Fibroblast of skin of right biceps (primary cell): ENCODE data around the gene RGPD3.
A peak's percentile ranks its signal among the peaks of the same experiment; 100 is the strongest.
"Not testable (repeated sequence)": the region's sequence is repeated elsewhere in the genome, so short reads cannot be mapped to it uniquely, and the experiment has no call there.

Experiments used
- DNase-seq: peaks from one replicate; pipeline ENCODE4 v3.0.0-alpha.2; 2013

Gene RGPD3

GRCh38 chr2:106479563-106479962 is 11.3 kb upstream of the RGPD3 start:
- not testable (repeated sequence) for DNase-seq

- not testable (repeated sequence) for DNase-seq
Observed at GRCh38 chr2:106477647-106478046, 9.4 kb upstream of the RGPD3 start.

GRCh38 chr2:106470658-106471057 is 2.4 kb upstream of the RGPD3 start:
- not testable (repeated sequence) for DNase-seq

- not testable (repeated sequence) for DNase-seq
Observed at GRCh38 chr2:106467516-106467915, 697 bp downstream of the RGPD3 start.

GRCh38 chr2:106461882-106462281 is 6.3 kb downstream of the RGPD3 start:
- DNase-seq: peak; percentile 0

GRCh38 chr2:106390680-106391079 is 77.5 kb downstream of the RGPD3 start:
- DNase-seq: not testable (repeated sequence)

GRCh38 chr2:106388814-106389410 is 79.3 kb downstream of the RGPD3 start:
- not testable (repeated sequence) for DNase-seq

DNA sequence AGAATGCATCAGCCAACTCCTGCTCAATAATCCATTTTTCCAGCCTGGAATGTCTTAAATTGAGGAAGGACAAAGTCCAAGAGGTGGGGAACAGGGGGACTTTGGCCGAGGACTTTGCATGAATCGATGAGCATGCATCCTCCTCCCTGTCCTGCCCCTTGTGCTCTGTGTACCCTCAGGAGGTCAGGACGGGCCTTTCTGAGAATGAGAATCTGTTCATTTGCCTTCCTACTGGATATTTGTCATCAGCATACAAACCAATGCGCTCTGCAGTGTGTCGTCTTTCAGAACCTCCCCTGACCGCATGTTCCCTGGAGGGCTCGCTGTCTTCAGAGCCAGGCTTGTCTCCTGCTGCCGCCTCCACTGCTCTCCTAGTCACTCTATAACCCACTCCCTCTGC is 83.7 kb downstream of the RGPD3 start:
- DNase-seq: not testable (repeated sequence)

- not testable (repeated sequence) for DNase-seq
Observed at GRCh38 chr2:106381867-106382266, 86.3 kb downstream of the RGPD3 start.

DNA sequence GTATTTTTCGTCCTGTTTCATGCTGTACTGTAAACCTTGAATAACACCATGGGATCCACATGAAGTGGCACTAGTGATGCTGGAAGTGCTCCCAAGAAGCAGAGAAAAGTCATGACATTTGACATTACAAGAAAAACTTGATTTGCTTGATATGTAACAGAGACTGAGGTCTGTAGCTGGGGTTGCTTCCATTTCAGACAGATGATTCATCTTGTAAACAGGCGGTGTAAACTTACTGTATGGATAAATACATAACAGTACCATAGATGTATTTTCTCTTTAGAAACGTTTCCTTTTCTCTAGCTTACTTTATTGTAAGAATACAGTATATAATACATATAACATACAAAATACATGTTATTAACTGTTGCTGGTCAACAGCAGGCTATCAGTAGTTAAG is 88.6 kb downstream of the RGPD3 start:
- DNase-seq: not testable (repeated sequence)

GRCh38 chr2:106369182-106369581 is 99.0 kb downstream of the RGPD3 start:
- not testable (repeated sequence) for DNase-seq

GRCh38 chr2:106366204-106366885 is 101.9 kb downstream of the RGPD3 start:
- no peak for DNase-seq

GRCh38 chr2:106363791-106364190 is 104.4 kb downstream of the RGPD3 start:
- DNase-seq: peak; percentile 33

DNA sequence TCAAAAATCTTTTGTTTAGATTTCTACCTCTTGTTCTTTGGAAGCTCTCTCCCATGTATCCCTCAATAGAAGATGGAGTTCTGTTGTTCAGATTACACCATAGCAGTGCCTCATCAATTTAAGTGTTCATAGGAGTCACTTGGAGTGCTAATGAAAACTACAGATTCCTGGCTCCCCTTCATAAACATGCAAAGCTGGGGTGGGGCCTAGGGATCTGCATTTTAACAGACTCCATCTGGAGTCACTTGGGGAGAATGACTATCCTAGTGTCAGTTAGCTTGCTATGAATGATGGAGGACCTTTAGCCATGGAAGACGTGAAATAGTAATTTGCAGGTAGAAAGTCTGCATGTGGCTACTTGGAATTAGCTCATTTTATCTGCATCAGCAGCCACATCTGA is 105.4 kb downstream of the RGPD3 start:
- DNase-seq: no peak

DNA sequence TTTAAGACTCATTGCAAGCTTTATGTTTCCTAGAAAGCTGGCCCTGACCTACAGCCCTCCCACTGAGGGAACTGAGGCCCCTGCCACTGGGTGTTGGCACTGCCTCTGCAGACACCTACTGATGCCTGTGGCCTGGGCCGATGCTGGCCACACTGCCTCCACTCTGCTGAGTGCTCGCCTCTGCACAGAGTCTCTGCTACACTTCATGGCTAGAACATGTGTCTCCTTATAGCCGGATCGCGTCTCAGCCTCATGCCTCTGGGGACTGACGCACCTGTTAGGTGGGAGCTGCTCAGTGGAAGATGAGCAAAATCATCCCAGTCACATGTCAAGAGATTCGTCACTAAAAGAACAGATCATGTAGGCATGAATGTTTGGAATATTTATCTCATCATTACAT is 108.7 kb downstream of the RGPD3 start:
- no peak for DNase-seq

- peak; percentile 66 for DNase-seq
Observed at GRCh38 chr2:106358521-106358920, 109.7 kb downstream of the RGPD3 start.

DNA sequence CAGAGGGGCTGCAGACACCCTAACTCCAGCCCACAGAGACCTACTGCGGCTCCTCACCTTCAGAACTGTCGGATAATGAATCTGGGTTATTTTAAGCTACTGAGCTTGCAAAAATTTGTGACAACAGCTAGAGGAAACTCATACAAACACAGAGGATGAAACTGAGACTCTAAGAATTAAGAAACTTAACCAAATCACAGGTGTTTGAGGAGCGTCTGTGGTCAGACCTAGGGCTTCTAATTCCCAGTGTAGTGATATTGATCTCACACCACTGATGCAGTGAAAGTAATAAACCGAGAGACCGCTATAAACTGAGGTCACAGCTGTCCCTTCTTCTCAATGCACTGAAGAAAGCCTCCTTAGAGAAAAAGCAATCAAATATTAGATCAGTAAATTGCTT is 110.1 kb downstream of the RGPD3 start:
- no peak for DNase-seq

- DNase-seq: no peak
Observed at GRCh38 chr2:106356291-106356690, 111.9 kb downstream of the RGPD3 start.

DNA sequence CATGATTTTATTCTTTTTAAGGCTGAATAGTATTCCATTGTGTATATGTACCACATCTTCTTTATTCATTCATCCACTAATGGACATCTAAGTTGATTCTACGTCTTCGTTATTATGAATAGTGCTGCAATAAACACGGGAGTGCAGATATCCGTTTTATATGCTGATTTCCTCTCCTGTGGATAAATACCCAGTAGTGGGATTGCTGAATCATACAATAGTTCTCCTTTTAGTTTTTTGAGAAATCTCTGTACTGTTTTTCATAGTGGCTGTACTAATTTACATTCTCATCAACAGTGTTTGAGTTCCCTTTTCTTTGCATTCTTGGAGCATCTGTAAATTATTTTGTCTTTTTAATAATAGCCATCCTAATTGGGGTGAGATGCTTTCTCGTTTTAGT is 114.5 kb downstream of the RGPD3 start:
- no peak for DNase-seq

DNA sequence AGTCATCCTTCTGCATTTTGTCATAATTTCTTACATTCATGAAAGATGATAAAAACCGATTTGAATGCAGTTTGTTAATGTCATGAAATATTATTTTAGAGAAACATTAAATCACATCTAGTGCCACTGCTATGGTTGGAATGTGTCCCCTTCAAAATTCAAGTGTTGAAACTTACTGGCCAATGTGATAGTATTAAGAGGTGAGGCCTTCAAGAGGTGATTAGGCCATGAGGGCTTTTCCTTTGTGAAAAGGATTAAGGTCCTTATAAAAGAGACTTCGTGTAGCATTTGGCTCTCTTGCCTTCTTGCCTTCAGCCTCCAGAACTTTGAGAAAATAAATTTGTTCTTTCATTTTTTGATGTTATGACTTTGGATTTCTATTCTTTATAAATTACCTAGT is 117.2 kb downstream of the RGPD3 start:
- DNase-seq: no peak

DNA sequence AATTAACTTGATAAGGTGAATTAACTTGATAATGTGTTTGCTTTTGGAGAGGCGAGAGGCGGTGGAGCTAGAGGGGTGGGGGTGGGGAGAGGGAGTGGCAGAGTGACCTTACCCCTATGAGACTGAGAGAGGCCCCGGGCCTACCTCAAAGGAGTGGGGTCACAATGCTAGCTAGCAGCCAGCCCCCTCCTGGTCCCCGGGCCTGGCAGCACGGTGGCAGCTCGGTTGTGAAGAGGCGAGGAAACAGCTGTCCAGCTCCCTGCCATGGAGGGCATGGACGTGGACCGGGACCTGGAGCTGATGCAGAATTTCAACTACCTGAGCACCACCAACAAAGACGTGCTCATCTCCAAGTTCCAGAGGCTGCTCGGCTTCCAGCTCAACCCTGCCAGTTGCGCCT is 123.9 kb downstream of the RGPD3 start:
- no peak for DNase-seq

DNA sequence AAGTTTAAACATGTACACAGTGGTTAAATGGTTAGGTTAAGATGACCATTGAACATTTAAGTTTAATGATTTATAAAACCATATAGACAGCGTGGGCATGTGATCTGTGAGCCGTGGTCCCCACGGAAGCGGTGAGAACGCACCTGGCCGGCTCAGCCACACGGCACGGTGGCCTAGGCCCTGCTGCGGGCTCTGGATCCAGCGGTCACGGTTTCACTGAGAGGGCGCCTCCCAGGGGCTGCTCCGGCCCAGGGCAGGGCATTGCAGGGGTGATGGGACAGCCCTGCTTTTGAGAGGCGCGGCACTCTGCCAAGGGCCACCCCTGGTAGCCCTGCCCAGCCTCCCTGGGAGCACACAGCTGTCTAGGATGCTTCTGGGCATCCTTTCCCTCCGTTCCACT is 124.9 kb downstream of the RGPD3 start:
- DNase-seq: no peak

- DNase-seq: no peak
Observed at GRCh38 chr2:106342831-106343251, 125.4 kb downstream of the RGPD3 start.

DNA sequence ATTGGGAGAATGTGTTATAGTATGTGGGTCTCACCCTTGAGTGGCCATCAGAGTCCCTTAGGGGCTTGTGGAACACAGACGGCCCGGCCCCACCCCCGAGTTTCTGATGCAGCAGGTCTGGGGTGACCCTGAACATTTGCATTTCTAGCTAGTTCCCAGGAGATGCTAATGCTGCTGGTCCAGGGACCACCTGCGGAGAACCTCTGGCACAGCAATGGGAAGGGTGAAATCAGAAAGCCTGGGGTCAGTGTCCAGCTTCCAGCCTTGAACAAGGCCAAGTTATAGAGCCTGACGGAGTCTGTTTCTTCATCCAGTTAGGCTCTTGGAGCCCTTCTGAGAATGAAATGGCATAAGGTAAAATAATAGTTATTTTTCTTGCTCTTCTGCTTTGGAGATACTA is 126.5 kb downstream of the RGPD3 start:
- no peak for DNase-seq
